Endothelial cell of umbilical vein (primary cell): ENCODE results near the gene NEURL1B.

Experiments used
- EZH2 ChIP-seq: IDR thresholded peaks from 2 replicates; pipeline ENCODE4 v1.6.1; 2012; ENCODE audit warnings: borderline replicate concordance, low read depth, mild to moderate bottlenecking, moderate library complexity, low read length, inconsistent platforms; ENCODE audit not compliant: severe bottlenecking
- MYC ChIP-seq: IDR thresholded peaks from one replicate; pipeline ENCODE4 v1.6.1; 2011; ENCODE audit warnings: mild to moderate bottlenecking, low read depth, low read length
- POLR2AphosphoS5 ChIP-seq: IDR thresholded peaks from 2 replicates; pipeline ENCODE4 v1.6.1; 2012; ENCODE audit warnings: low read depth, mild to moderate bottlenecking, control low read depth, low read length, moderate library complexity; ENCODE audit not compliant: insufficient read depth

GRCh38 chr5:172644266-172644665, 3.2 kb downstream of the NEURL1B start:
- no peak for TF ChIP-seq POLR2AphosphoS5
- TF ChIP-seq MYC, result no peak
- TF ChIP-seq EZH2, result no peak
